Choroid plexus epithelial cell (primary cell): ENCODE results near the gene PRR7.

Source experiments
- DNase-seq: peaks from one replicate; pipeline ENCODE4 v3.0.0-alpha.2; 2010; ENCODE audit warnings: low read depth
- H3K4me3 ChIP-seq: 2 replicates; pipeline ENCODE4 v1.5.1; 2011; ENCODE audit warnings: low read depth, mild to moderate bottlenecking, control low read depth, low read length, moderate library complexity
- CTCF ChIP-seq: conservative IDR thresholded peaks from 2 replicates; pipeline ENCODE4 v1.5.1; 2011; ENCODE audit warnings: low read depth, mild to moderate bottlenecking, control low read depth, inconsistent platforms, low read length, moderate library complexity

Gene PRR7

DNA sequence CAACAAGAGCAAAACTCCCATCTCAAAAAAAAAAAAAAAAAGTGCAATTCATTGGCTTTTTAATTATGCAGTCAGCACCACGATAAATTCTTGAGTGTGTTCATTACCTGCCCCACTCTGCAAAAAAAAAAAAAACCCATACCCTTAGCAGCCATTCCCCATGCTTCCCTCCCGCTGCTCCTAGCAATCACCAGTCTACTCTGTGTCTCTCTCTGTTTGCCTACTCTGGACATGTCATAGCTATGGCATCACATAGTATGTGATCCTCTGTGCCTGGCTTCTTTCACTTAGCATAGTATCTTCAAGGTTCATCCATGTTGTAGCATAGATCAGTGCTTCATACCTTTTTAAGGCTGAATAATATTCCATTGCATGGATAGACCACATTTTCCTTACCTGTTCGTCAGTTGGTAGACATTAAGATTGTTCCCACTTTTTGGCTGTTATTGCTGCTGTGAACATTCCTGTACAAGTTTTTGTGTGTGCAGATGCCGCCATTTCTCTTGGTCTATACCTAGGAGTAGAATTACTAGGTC, 7.0 kb upstream of the PRR7 start:
- H3K4me3 ChIP-seq = no peak overlapping the region
- no peak for TF ChIP-seq CTCF
- no peak for DNase-seq

DNA sequence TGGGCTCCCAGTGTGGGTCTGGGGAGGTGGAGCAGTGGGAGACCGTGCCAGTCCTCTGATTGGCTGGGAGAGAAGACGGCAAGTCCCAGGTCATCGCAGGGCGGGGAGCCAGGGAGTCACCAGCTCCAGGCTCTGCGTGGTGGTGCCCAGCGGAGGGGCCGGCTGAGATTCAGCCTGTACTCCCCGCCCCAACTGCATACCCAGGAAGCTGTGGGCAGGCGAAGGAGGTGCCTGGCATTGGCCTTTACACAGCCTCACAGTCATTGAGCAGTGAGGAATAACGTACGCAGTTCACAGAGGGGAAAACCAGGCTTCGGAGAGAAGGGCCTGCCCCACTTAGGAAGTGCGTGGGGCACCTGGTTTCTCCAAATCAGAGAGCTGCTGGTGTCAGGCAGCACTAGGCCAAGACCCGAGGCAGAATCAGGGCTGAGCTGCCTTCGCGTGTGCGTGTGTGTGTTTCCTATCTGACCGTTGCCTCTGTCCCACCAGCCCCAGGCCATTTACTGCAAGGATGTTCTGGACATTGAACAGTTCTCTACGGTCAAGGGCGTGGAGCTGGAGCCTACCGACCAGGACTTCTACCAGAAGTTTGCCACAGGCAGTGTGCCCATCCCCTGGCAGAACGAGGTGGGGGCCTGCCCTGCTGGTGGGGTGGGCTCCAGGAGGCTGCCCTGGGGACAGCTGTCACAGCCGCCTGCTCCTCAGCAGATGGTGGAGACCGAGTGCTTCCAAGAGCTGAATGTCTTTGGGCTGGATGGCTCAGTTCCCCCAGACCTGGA, 6.2 kb upstream of the PRR7 start:
- TF ChIP-seq CTCF = no peak
- no peak for DNase-seq
- no peak overlapping the region for H3K4me3 ChIP-seq

GRCh38 chr5:177440990-177441780, 5.4 kb upstream of the PRR7 start:
- TF ChIP-seq CTCF = no peak
- no peak overlapping the region for H3K4me3 ChIP-seq
- no peak for DNase-seq

DNA sequence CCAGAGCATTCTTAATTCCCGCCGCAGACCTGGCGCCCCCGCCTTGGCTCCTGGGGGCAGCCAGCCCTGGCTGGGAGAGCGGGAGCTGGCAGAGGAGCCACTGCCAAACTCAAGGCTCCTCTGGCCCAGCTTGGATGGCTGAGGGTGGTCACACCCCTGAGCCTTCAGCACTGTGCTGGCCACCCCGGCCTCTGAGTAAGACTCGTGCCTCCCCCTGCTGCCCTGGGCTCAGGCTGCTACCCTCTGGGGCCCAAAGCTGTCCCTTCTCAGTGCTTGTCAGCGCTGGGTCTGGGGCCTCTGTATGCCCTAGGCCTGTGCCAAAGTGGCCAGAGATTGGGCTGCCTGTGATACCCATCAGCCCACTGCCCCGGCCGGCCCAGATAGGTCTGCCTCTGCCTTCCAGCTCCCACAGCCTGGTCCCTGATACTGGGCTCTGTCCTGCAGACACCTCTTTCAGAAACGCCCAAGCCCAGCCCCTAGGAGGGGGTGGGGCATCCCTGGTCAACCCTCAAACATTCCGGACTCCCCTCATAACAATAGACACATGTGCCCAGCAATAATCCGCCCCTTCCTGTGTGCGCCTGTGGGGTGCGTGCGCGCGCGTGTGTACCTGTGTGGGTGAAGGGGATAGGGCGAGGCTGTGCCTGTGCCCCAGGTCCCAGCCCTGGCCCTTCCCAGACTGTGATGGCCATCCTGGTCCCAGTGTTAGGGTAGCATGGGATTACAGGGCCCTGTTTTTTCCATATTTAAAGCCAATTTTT, 4.4 kb upstream of the PRR7 start:
- H3K4me3 ChIP-seq = no peak overlapping the region
- no peak for TF ChIP-seq CTCF
- DNase-seq = no peak

DNA sequence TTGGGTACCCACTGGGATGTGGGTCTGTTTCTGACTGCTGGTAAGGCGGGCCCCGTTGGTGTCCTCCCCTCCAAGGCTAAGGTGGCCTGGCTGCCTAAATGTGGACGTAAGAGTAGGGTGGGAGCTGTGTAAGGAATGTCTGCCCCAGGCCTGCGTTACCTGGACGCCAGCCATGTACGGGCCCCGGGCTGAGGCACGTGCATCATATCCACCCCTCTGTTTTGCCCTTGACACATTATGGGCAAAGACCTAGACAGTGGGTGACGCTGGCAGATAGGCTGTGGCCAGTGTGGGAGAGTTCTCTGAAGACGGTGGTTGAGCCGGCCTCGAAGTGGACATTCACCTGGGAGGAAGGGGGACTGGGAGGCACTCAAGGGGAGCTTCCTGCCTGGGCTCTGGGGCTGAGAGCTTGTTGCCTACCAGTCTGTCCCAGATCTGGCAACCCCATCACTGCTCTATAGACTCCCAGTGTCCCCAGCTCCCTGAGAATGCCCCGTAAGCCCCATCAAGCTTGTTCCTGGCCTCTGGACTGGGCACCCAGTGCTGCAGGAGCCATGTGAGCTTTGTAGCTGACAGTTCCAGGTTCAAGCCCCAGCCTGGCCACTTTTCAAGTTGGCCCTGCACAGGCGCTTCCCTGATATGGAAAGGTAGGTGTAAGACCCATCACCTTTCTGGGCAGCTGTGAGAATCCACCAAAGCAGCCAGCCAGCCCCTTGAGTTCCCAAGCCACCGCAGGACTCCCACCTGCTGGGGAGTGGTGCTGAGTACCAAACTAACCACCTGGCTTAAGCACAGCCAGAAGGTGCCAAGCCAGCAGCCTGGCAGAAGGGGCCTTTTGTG, 3.2 kb upstream of the PRR7 start:
- H3K4me3 ChIP-seq = no peak overlapping the region
- no peak for DNase-seq
- no peak for TF ChIP-seq CTCF
